SK-N-SH (cell line): ENCODE data around the gene ZPBP2. TPM values are rescaled to one million over a fixed set of nuclear protein-coding genes. Genes with fewer than 3 reads are reported as not detected.

Source experiments
- CTCF ChIA-PET: fragments of 300-600, 350-600 bp; formaldehyde crosslinking; extraction: SDS; loops from one replicate; lab custom pipeline; 2021; lab: Yijun Ruan, JAX
- POLR2A ChIA-PET: fragments of 350-600 bp; sonication (Branson Sonifier 250); formaldehyde crosslinking; extraction: SDS; loops from one replicate; lab custom pipeline; 2020; ENCODE audit warnings: antibody characterized with exemption, inconsistent platforms; lab: Yijun Ruan, JAX
- DNase-seq: peaks from one replicate; pipeline ENCODE4 v3.0.0; 2012
- H2AFZ ChIP-seq: fragments of 200-600 bp; sonication (generic); 2 replicates; pipeline ENCODE4 v1.8.1; 2016; ENCODE audit warnings: antibody characterized with exemption, mild to moderate bottlenecking, low read depth
- H3F3A ChIP-seq: fragments of 200-600 bp; sonication (generic); replicated peaks from 2 replicates; pipeline ENCODE3; 2016; ENCODE audit warnings: antibody characterized with exemption, mild to moderate bottlenecking; ENCODE audit not compliant: insufficient read depth
- H3K27ac ChIP-seq, 2 experiments: fragments of 200-500 bp in 1 of 2; fragments of 200-600 bp in 1 of 2; sonication (Bioruptor generic) in 1 of 2; sonication (generic), shearing (Covaris generic) in 1 of 2; 2 replicates each; pipeline versions ENCODE4 v1.5.1 to v1.6.1; 2014 to 2016; ENCODE audit warnings: low read depth in 2 of 2, inconsistent platforms in 1 of 2, low read length in 1 of 2, mild to moderate bottlenecking in 1 of 2, mixed read lengths in 1 of 2
- H3K27me3 ChIP-seq: fragments of 200-600 bp; sonication (generic), shearing (Covaris generic); 2 replicates; pipeline ENCODE4 v1.6.1; 2016; ENCODE audit warnings: mixed run types; ENCODE audit not compliant: insufficient read depth
- H3K36me3 ChIP-seq, 2 experiments: fragments of 200-500 bp in 1 of 2; fragments of 200-600 bp in 1 of 2; sonication (Bioruptor generic) in 1 of 2; sonication (generic) in 1 of 2; replicated peaks in 1 of 2; 2 replicates each; pipeline versions ENCODE3 to v1.5.1; 2014 to 2016; ENCODE audit warnings: low read length in 1 of 2, mild to moderate bottlenecking in 1 of 2; ENCODE audit not compliant: insufficient read depth in 2 of 2, control insufficient read depth in 1 of 2
- H3K4me1 ChIP-seq, 2 experiments: fragments of 200-500 bp in 1 of 2; fragments of 200-600 bp in 1 of 2; sonication (Bioruptor generic) in 1 of 2; sonication (generic), shearing (Covaris generic) in 1 of 2; 2 replicates each; pipeline versions ENCODE4 v1.5.1 to v1.6.1; 2014 to 2016; ENCODE audit warnings: low read depth in 1 of 2, low read length in 1 of 2, mixed run types in 1 of 2; ENCODE audit not compliant: insufficient read depth in 2 of 2, control insufficient read depth in 1 of 2
- H3K4me2 ChIP-seq: fragments of 200-600 bp; sonication (generic), shearing (Covaris generic); 2 replicates; pipeline ENCODE4 v1.6.1; 2017; ENCODE audit warnings: mixed run types
- H3K4me3 ChIP-seq, 2 experiments: fragments of 200-500 bp in 1 of 2; fragments of 200-600 bp in 1 of 2; sonication (Bioruptor generic) in 1 of 2; sonication (generic), shearing (Covaris generic) in 1 of 2; 2 replicates each; pipeline versions ENCODE4 v1.5.1 to v1.8.1; 2014 to 2016; ENCODE audit warnings: low read depth in 2 of 2, inconsistent platforms in 1 of 2, low read length in 1 of 2, mild to moderate bottlenecking in 1 of 2, mixed read lengths in 1 of 2, moderate library complexity in 1 of 2
- H3K79me2 ChIP-seq: fragments of 200-600 bp; sonication (generic); 2 replicates; pipeline ENCODE4 v1.8.1; 2017; ENCODE audit warnings: mild to moderate bottlenecking; ENCODE audit not compliant: insufficient read depth
- H3K9ac ChIP-seq: fragments of 200-600 bp; sonication (generic); 2 replicates; pipeline ENCODE4 v1.6.1; 2017; ENCODE audit warnings: mixed run types
- H3K9me2 ChIP-seq: fragments of 200-600 bp; sonication (generic); 2 replicates; pipeline ENCODE4 v1.6.1; 2017; ENCODE audit warnings: mixed run types
- H3K9me3 ChIP-seq: fragments of 200-600 bp; sonication (generic); 2 replicates; pipeline ENCODE4 v1.6.1; 2017; ENCODE audit warnings: mixed run types, mild to moderate bottlenecking, moderate library complexity
- H4K20me1 ChIP-seq: fragments of 200-600 bp; sonication (generic); 2 replicates; pipeline ENCODE4 v1.6.1; 2017; ENCODE audit warnings: mild to moderate bottlenecking, mixed run types; ENCODE audit not compliant: insufficient read depth
- FOXJ3 ChIP-seq: sonication (generic); formaldehyde crosslinking; IDR thresholded peaks from 2 replicates; pipeline ENCODE4 v1.5.1; 2020; ENCODE audit warnings: mild to moderate bottlenecking, missing genetic modification reagents
- FOXM1 ChIP-seq: IDR thresholded peaks from 2 replicates; pipeline ENCODE4 v1.4.0; 2012; ENCODE audit warnings: low read depth, mild to moderate bottlenecking
- GABPA ChIP-seq: IDR thresholded peaks from 2 replicates; pipeline ENCODE4 v1.4.0; 2012; ENCODE audit warnings: low read depth, mild to moderate bottlenecking
- JUND ChIP-seq: IDR thresholded peaks from 2 replicates; pipeline ENCODE4 v1.4.0; 2012
- MEF2A ChIP-seq: IDR thresholded peaks from 2 replicates; pipeline ENCODE4 v1.4.0; 2012; ENCODE audit warnings: low read depth, borderline replicate concordance
- NRF1 ChIP-seq: IDR thresholded peaks from 2 replicates; pipeline ENCODE4 v1.6.1; 2012; ENCODE audit warnings: low read depth, mild to moderate bottlenecking, low read length
- RAD21 ChIP-seq: IDR thresholded peaks from 2 replicates; pipeline ENCODE4 v1.6.1; 2012; ENCODE audit warnings: mild to moderate bottlenecking, low read length
- RFX5 ChIP-seq: IDR thresholded peaks from 2 replicates; pipeline ENCODE4 v1.6.1; 2012; ENCODE audit warnings: mild to moderate bottlenecking, improper control_type of control experiment, low read length
- TAF1 ChIP-seq: IDR thresholded peaks from 2 replicates; pipeline ENCODE4 v1.6.1; 2012; ENCODE audit warnings: low read depth, mild to moderate bottlenecking, low read length, moderate library complexity, borderline replicate concordance
- TEAD4 ChIP-seq: IDR thresholded peaks from 2 replicates; pipeline ENCODE4 v1.4.0; 2012; ENCODE audit warnings: mild to moderate bottlenecking, borderline replicate concordance; ENCODE audit not compliant: insufficient read depth
- WGBS: methylation state at CpG from one replicate; pipeline ENCODE4 v1.1.6; 2017; ENCODE audit warnings: low lambda C conversion rate; 5-methylcytosine and 5-hydroxymethylcytosine counted together
- polyA plus RNA-seq, 3 experiments: library from polyadenylated mRNA; depleted of rRNA; stranded (reverse); fragments of >200 nt; gene quantifications; 2 replicates each; pipeline ENCODE4 v1.2.3, GENCODE V29; 2012
- TF ChIP-seq, protein P1 (sequence below): IDR thresholded peaks from 2 replicates; pipeline ENCODE4 v1.6.1; 2012; ENCODE audit warnings: mild to moderate bottlenecking, low read depth, low read length, moderate library complexity
- TF ChIP-seq, protein P2 (sequence below): IDR thresholded peaks from 2 replicates; pipeline ENCODE4 v1.4.0; 2012; ENCODE audit warnings: low read depth, borderline replicate concordance

Gene ZPBP2
- polyA plus RNA-seq, 1 of the 3 experiments (the other 2 are of a cell fraction), result not detected

DNA sequence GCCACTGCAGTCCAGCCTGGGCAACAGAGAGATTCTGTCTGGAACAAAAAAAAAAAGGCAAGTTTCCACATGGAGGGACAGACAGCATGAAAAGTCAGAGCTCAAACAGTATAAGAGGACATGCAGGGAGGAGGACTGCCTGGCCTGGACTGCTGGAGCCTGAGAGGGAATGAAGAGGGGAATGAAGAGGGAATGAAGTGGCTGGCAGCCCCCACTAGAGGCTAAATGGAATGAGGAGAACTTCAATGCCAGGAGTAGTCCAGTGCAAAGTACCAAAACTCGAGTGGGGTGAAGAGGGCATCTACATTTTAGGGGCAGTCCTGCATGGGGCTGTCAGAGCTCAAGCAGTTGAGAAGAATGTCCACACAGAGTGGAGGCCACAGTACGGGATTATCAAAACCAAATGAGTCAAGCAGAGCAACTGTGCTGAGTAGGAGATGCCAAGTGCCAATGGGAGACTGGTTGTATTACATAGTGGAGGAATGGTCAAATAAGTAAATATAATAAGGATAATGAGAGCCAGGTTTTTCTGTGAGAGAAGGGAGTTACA, 26.8 kb upstream of the ZPBP2 start:
- Histone ChIP-seq H3K9me2 (no peaks in the 10 kb centered on the region), H3K4me3 (no peak overlapping the region), H3K9ac (no peak overlapping the region), H3K27me3 (peaks cover 39% of the 10 kb centered on the region), H3K79me2 (no peaks in the 10 kb centered on the region), H3K27ac (no peak overlapping the region), H2AFZ (no peak overlapping the region), H3K9me3 (0 out of 2 replicates have a peak, but pooled peaks cover 6% of the 10 kb centered on the region), H3F3A (no peaks in the 10 kb centered on the region), H3K36me3 (no peaks in the 10 kb centered on the region), H3K4me1 (no peaks in the 10 kb centered on the region), H4K20me1 (no peaks in the 10 kb centered on the region), H3K4me2 (no peak overlapping the region)
- CTCF ChIA-PET, result interaction anchor here (0.6 kb wide), 2 partner anchors 34 to 101 kb away, joined by 3 read pairs; no protein-coding TSS in a partner anchor
- TF ChIP-seq FOXJ3 (no peak), TEAD4 (no peak), RFX5 (no peak), GABPA (no peak), TAF1 (no peak), MEF2A (no peak), FOXM1 (no peak), JUND (no peak), NRF1 (no peak), RAD21 (no peak)
- TF ChIP-seq, protein P1, sequence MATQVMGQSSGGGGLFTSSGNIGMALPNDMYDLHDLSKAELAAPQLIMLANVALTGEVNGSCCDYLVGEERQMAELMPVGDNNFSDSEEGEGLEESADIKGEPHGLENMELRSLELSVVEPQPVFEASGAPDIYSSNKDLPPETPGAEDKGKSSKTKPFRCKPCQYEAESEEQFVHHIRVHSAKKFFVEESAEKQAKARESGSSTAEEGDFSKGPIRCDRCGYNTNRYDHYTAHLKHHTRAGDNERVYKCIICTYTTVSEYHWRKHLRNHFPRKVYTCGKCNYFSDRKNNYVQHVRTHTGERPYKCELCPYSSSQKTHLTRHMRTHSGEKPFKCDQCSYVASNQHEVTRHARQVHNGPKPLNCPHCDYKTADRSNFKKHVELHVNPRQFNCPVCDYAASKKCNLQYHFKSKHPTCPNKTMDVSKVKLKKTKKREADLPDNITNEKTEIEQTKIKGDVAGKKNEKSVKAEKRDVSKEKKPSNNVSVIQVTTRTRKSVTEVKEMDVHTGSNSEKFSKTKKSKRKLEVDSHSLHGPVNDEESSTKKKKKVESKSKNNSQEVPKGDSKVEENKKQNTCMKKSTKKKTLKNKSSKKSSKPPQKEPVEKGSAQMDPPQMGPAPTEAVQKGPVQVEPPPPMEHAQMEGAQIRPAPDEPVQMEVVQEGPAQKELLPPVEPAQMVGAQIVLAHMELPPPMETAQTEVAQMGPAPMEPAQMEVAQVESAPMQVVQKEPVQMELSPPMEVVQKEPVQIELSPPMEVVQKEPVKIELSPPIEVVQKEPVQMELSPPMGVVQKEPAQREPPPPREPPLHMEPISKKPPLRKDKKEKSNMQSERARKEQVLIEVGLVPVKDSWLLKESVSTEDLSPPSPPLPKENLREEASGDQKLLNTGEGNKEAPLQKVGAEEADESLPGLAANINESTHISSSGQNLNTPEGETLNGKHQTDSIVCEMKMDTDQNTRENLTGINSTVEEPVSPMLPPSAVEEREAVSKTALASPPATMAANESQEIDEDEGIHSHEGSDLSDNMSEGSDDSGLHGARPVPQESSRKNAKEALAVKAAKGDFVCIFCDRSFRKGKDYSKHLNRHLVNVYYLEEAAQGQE, result no peak
- TF ChIP-seq, protein P2, sequence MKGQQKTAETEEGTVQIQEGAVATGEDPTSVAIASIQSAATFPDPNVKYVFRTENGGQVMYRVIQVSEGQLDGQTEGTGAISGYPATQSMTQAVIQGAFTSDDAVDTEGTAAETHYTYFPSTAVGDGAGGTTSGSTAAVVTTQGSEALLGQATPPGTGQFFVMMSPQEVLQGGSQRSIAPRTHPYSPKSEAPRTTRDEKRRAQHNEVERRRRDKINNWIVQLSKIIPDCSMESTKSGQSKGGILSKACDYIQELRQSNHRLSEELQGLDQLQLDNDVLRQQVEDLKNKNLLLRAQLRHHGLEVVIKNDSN, result no peak
- 15% methylated on average over 2 of the region's 2 CpGs for WGBS
- DNase-seq, result no peak
- POLR2A ChIA-PET, result interaction anchor here (0.6 kb wide), 1 partner anchor 507 kb away, joined by 6 read pairs; no protein-coding TSS in a partner anchor
